K562 (cell line): Measurements from ENCODE around the gene RNF40. TPM values are rescaled to one million over a fixed set of nuclear protein-coding genes. Genes with fewer than 3 reads are reported as not detected.

Experiments
- ATAC-seq: fragments of 200-7000 bp; cut with Tn5 transposase; 3 replicates; pipeline ENCODE4 v1.9.1; 2020; ENCODE audit warnings: moderate library complexity
- BruUV-seq: library from RNA; stranded (reverse); fragments of 400-500 nt; replicated peaks from 2 replicates; lab custom pipeline; 2021; lab: Mats Ljungman, UMichigan
- CTCF ChIA-PET: fragments of 300-600 bp; formaldehyde crosslinking; extraction: SDS; loops from one replicate; lab custom pipeline; 2021; ENCODE audit warnings: low intra/inter-chr PET ratio; lab: Yijun Ruan, JAX
- POLR2A ChIA-PET: fragments of 300-600, 350-650 bp; sonication (Branson Sonifier 250); formaldehyde crosslinking; extraction: SDS; loops from one replicate; lab custom pipeline; 2021; ENCODE audit warnings: antibody characterized with exemption, inconsistent platforms; lab: Yijun Ruan, JAX
- DNase-seq, 4 experiments: peaks; one replicate each; pipeline versions ENCODE4 v3.0.0 to v3.0.0-alpha.2; 2011 to 2018; ENCODE audit warnings: low spot score in 3 of 4, mixed read lengths in 3 of 4; ENCODE audit errors: extremely low read depth in 1 of 4
- FAIRE-seq: peaks from 2 replicates; lab custom pipeline; 2011; peaks lifted over from hg19 to GRCh38; lab: Jason Lieb, UNC
- H2AFZ ChIP-seq: 2 replicates; pipeline ENCODE4 v1.6.0; 2011; ENCODE audit warnings: low read depth, low read length, control low read depth, inconsistent platforms
- H3K27ac ChIP-seq: fragments of 200-600 bp; 3 replicates; pipeline ENCODE4 v1.8.0; 2011; ENCODE audit warnings: low read depth, mild to moderate bottlenecking, control low read depth, inconsistent platforms, low read length, moderate library complexity, mixed read lengths; ENCODE audit errors: extremely low read depth
- H3K27me3 ChIP-seq, 2 experiments: fragments of 300-600 bp in 1 of 2; 2 replicates in 1 of 2; 3 replicates in 1 of 2; pipeline versions ENCODE4 v1.6.0 to v1.8.0; 2011; ENCODE audit warnings: inconsistent platforms in 2 of 2, low read length in 2 of 2, mild to moderate bottlenecking in 1 of 2, mixed read lengths in 1 of 2, moderate library complexity in 1 of 2; ENCODE audit not compliant: control insufficient read depth in 2 of 2, insufficient read depth in 2 of 2
- H3K36me3 ChIP-seq: fragments of 300-600 bp; 3 replicates; pipeline ENCODE4 v1.8.0; 2011; ENCODE audit warnings: mild to moderate bottlenecking, low read length, inconsistent platforms; ENCODE audit not compliant: control insufficient read depth, insufficient read depth
- H3K4me1 ChIP-seq, 2 experiments: fragments of 200-600 bp in 1 of 2; replicated peaks in 1 of 2; 2 replicates in 1 of 2; 3 replicates in 1 of 2; pipeline versions ENCODE4 v1.5.1 to v1.8.0; 2011; ENCODE audit warnings: inconsistent platforms in 2 of 2, low read length in 2 of 2, mild to moderate bottlenecking in 1 of 2, mixed read lengths in 1 of 2, moderate library complexity in 1 of 2; ENCODE audit not compliant: control insufficient read depth in 2 of 2, insufficient read depth in 2 of 2
- H3K4me2 ChIP-seq: 2 replicates; pipeline ENCODE4 v1.6.1; 2011; ENCODE audit warnings: low read length, control low read depth, inconsistent platforms, mixed read lengths; ENCODE audit not compliant: insufficient read depth
- H3K4me3 ChIP-seq: fragments of 200-600 bp; sonication (generic), shearing (Covaris generic); 2 replicates; pipeline ENCODE4 v1.5.1; 2016; ENCODE audit warnings: control low read depth, inconsistent platforms
- H3K79me2 ChIP-seq: fragments of 200-600 bp; 3 replicates; pipeline ENCODE4 v1.8.0; 2011; ENCODE audit warnings: low read length, inconsistent platforms; ENCODE audit not compliant: control insufficient read depth, insufficient read depth
- H3K9ac ChIP-seq, 2 experiments: 2 replicates each; pipeline versions ENCODE4 v1.6.0 to v1.6.1; 2011; ENCODE audit warnings: low read depth in 2 of 2, low read length in 2 of 2, control low read depth in 1 of 2, inconsistent platforms in 1 of 2, mild to moderate bottlenecking in 1 of 2, mixed read lengths in 1 of 2; ENCODE audit not compliant: insufficient read depth in 1 of 2
- H3K9me1 ChIP-seq: one replicate; pipeline ENCODE4 v1.6.0; 2011; ENCODE audit warnings: inconsistent platforms, mild to moderate bottlenecking, low read length, moderate library complexity; ENCODE audit not compliant: control insufficient read depth, insufficient read depth
- H3K9me3 ChIP-seq: replicated peaks from 2 replicates; pipeline ENCODE4 v1.5.1; 2011; ENCODE audit warnings: low read depth, low read length, inconsistent platforms; ENCODE audit not compliant: control insufficient read depth, insufficient read depth
- H4K20me1 ChIP-seq: replicated peaks from 2 replicates; pipeline ENCODE4 v1.6.1; 2011; ENCODE audit warnings: low read length, inconsistent platforms, mixed read lengths; ENCODE audit not compliant: control insufficient read depth, insufficient read depth
- BRD9 ChIP-seq: fragments of 450-650 bp; IDR thresholded peaks from 2 replicates; pipeline ENCODE4 v1.6.1; 2018; ENCODE audit warnings: low read depth; ENCODE audit not compliant: partially characterized antibody
- DACH1 ChIP-seq: fragments of 450-650 bp; IDR thresholded peaks from 2 replicates; pipeline ENCODE4 v1.6.1; 2018; ENCODE audit not compliant: partially characterized antibody
- FOSL1 ChIP-seq: fragments of 200-800 bp; sonication (Bioruptor generic); conservative IDR thresholded peaks from 2 replicates; pipeline ENCODE4 v1.6.1; 2016; ENCODE audit warnings: missing genetic modification characterization, missing compliant biosample characterization
- KAT7 ChIP-seq: sonication (generic); formaldehyde crosslinking; IDR thresholded peaks from 2 replicates; pipeline ENCODE4 v1.8.0; 2022; ENCODE audit warnings: missing genetic modification reagents, mild to moderate bottlenecking, borderline replicate concordance
- KLF10 ChIP-seq: fragments of 250-450 bp; sonication (Bioruptor Pico); IDR thresholded peaks from 2 replicates; pipeline ENCODE4 v1.6.1; 2021; ENCODE audit warnings: matching md5 sums
- MAZ ChIP-seq, 2 experiments: fragments of 450-650 bp in 1 of 2; sonication (generic) in 1 of 2; formaldehyde crosslinking; IDR thresholded peaks in 1 of 2; conservative IDR thresholded peaks in 1 of 2; 2 replicates each; pipeline versions ENCODE4 v1.4.0 to v1.5.0; 2020; ENCODE audit warnings: mild to moderate bottlenecking in 1 of 2, missing genetic modification reagents in 1 of 2
- MIER1 ChIP-seq: fragments of 450-650 bp; IDR thresholded peaks from 2 replicates; pipeline ENCODE4 v1.6.1; 2016; ENCODE audit warnings: antibody characterized with exemption, mild to moderate bottlenecking, low read depth
- MTF1 ChIP-seq: fragments of 250-450 bp; sonication (Bioruptor Pico); IDR thresholded peaks from 2 replicates; pipeline ENCODE4 v1.9.0; 2021; ENCODE audit warnings: moderate library complexity, mild to moderate bottlenecking, inconsistent platforms, borderline replicate concordance
- PYGO2 ChIP-seq: fragments of 450-650 bp; IDR thresholded peaks from 2 replicates; pipeline ENCODE4 v1.6.1; 2016; ENCODE audit warnings: mild to moderate bottlenecking, missing genetic modification characterization, moderate library complexity, missing compliant biosample characterization
- RFX5 ChIP-seq: IDR thresholded peaks from 2 replicates; pipeline ENCODE4 v1.6.1; 2011; ENCODE audit warnings: low read depth, mild to moderate bottlenecking, improper control_type of control experiment, low read length
- SMC3 ChIP-seq: conservative IDR thresholded peaks from 2 replicates; pipeline ENCODE4 v1.6.1; 2011; ENCODE audit warnings: low read depth, low read length, improper control_type of control experiment; ENCODE audit not compliant: insufficient read depth
- ZNF717 ChIP-seq: fragments of 250-450 bp; sonication (Bioruptor Pico); IDR thresholded peaks from 2 replicates; pipeline ENCODE4 v1.5.0; 2021
- WGBS: fragments of 100-300 bp; shearing (Covaris generic); methylation state at CpG from one replicate; pipeline ENCODE4 v1.1.6; 2016; ENCODE audit warnings: low coverage, mixed read lengths; ENCODE audit not compliant: insufficient coverage; ENCODE audit errors: missing lambda C conversion rate; 5-methylcytosine and 5-hydroxymethylcytosine counted together
- in situ Hi-C: fragments of 300-500 bp; cut with MboI; formaldehyde crosslinking; loops from 4 replicates; pipeline ENCODE4 v1.15.0; 2018; ENCODE audit warnings: inconsistent platforms, mixed read lengths
- intact Hi-C: fragments of 100-400 bp; cut with micrococcal nuclease; formaldehyde crosslinking; loops from 2 replicates; pipeline ENCODE4 v1.14.2; 2022
- polyA plus RNA-seq, 8 experiments: library from polyadenylated mRNA; depleted of rRNA in 4 of 8; stranded (reverse) in 5 of 8; unstranded in 3 of 8; fragments of >200 nt; fragmentation: Nextera tagmentation in 2 of 8; fragmentation: Illumina TruSeq in 1 of 8; extraction: Ambion mirVana in 2 of 8; extraction: Trizol in 1 of 8; gene quantifications; 2 replicates each; pipeline versions ENCODE4 v1.2.1 to v1.2.3, GENCODE V29; 2011 to 2014; ENCODE audit warnings: inconsistent platforms in 1 of 8, missing spikeins in 1 of 8
- total RNA-seq, 7 experiments: library from RNA; depleted of rRNA in 6 of 7; stranded (reverse); fragments of >200 nt in 6 of 7; fragmentation: Illumina TruSeq in 2 of 7; extraction: Trizol in 2 of 7; gene quantifications; 2 replicates each; pipeline versions ENCODE4 v1.2.1 to v1.2.3, GENCODE V29; 2011 to 2021; ENCODE audit warnings: low replicate concordance in 1 of 7
- TF ChIP-seq, protein P1 (sequence below): fragments of 450-650 bp; IDR thresholded peaks from 2 replicates; pipeline ENCODE4 v1.6.1; 2014; ENCODE audit warnings: low read depth, mild to moderate bottlenecking, moderate library complexity, borderline replicate concordance
- TF ChIP-seq, protein P2 (sequence below): fragments of 450-650 bp; IDR thresholded peaks from 2 replicates; pipeline ENCODE4 v1.6.1; 2017; ENCODE audit warnings: mild to moderate bottlenecking, moderate library complexity
- TF ChIP-seq, protein P3 (sequence below): sonication (generic); IDR thresholded peaks from 2 replicates; pipeline ENCODE4 v1.6.1; 2016

RNF40 gene
- total and polyA plus RNA-seq, 9 of the 15 experiments (the other 6 are each of a cell fraction or from before 2014, with no cell fraction given), result 6.2 to 129 (median 81.5) TPM

DNA sequence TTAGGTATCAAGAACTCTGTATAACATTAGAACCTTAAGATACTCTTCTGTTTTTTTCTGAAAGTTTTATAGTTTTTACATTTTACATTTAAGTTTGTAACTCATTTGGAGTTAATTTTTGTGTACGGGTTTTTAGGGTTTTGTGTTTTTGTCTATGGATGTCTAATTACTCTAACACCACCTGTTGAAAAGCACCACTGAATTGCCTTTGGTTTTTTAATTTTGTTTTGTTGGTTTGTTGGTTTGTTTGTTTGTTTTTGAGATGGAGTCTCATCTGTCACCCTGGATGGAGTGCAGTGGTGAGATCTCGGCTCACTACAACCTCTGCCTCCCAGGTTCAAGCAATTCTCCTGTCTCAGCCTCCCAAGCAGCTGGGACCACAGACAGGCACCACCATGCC lies 54.6 kb downstream of the RNF40 start:
- peaks cover 10 to 19% of the 10 kb centered on the region in 2 experiments; a peak in 4 of 5 replicates for H3K4me1 ChIP-seq

More for the DNA sequence above, 54.6 kb downstream of the RNF40 start:
- DNase-seq (no peak), FAIRE-seq (no peak), ATAC-seq (no peak)
- CTCF ChIA-PET, result no interaction called here
- Histone ChIP-seq H3K9me3 (no peaks in the 10 kb centered on the region), H3K9me1 (no peaks in the 10 kb centered on the region), H3K27me3 (no peaks in the 10 kb centered on the region), H3K9ac (no peak overlapping the region), H2AFZ (no peak overlapping the region), H3K36me3 (no peaks in the 10 kb centered on the region), H4K20me1 (no peaks in the 10 kb centered on the region), H3K4me3 (no peak overlapping the region), H3K27ac (no peak overlapping the region), H3K79me2 (no peaks in the 10 kb centered on the region), H3K4me2 (no peak overlapping the region)
- in situ Hi-C loops, result no loop called here
- TF ChIP-seq MIER1 (no peak), KLF10 (CRISPR knock-in tag) (no peak), PYGO2 (tag) (no peak), FOSL1 (tag) (no peak), MTF1 (CRISPR knock-in tag) (no peak), BRD9 (no peak), ZNF717 (CRISPR knock-in tag) (no peak), SMC3 (no peak), KAT7 (CRISPR knock-in tag) (no peak), RFX5 (no peak), MAZ (CRISPR knock-in tag; conservative IDR thresholded peaks at IDR 0.05 in 1 of 2, IDR thresholded peaks at IDR 0.05 in 1 of 2) (no peak), DACH1 (no peak)
- TF ChIP-seq, protein P1, sequence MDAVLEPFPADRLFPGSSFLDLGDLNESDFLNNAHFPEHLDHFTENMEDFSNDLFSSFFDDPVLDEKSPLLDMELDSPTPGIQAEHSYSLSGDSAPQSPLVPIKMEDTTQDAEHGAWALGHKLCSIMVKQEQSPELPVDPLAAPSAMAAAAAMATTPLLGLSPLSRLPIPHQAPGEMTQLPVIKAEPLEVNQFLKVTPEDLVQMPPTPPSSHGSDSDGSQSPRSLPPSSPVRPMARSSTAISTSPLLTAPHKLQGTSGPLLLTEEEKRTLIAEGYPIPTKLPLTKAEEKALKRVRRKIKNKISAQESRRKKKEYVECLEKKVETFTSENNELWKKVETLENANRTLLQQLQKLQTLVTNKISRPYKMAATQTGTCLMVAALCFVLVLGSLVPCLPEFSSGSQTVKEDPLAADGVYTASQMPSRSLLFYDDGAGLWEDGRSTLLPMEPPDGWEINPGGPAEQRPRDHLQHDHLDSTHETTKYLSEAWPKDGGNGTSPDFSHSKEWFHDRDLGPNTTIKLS, result no peak
- TF ChIP-seq, protein P2, sequence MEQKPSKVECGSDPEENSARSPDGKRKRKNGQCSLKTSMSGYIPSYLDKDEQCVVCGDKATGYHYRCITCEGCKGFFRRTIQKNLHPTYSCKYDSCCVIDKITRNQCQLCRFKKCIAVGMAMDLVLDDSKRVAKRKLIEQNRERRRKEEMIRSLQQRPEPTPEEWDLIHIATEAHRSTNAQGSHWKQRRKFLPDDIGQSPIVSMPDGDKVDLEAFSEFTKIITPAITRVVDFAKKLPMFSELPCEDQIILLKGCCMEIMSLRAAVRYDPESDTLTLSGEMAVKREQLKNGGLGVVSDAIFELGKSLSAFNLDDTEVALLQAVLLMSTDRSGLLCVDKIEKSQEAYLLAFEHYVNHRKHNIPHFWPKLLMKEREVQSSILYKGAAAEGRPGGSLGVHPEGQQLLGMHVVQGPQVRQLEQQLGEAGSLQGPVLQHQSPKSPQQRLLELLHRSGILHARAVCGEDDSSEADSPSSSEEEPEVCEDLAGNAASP, result no peak
- TF ChIP-seq, protein P3, sequence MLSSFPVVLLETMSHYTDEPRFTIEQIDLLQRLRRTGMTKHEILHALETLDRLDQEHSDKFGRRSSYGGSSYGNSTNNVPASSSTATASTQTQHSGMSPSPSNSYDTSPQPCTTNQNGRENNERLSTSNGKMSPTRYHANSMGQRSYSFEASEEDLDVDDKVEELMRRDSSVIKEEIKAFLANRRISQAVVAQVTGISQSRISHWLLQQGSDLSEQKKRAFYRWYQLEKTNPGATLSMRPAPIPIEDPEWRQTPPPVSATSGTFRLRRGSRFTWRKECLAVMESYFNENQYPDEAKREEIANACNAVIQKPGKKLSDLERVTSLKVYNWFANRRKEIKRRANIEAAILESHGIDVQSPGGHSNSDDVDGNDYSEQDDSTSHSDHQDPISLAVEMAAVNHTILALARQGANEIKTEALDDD, result no peak
- intact Hi-C loops, result loop anchor here (10.0 kb wide), 1 partner anchor 162 kb away; the partner anchor contains the start of genes FBRS and PRR14
- no TSS peak for BruUV-seq
- 23% methylated on average over 2 of the region's 2 CpGs for WGBS
- POLR2A ChIA-PET, result interaction anchor here (0.8 to 3.5 kb wide), 4 partner anchors 11 to 40 kb away, joined by 3 to 13 read pairs (median 4); no protein-coding TSS in a partner anchor
